ENCODE results near the gene ZNF674.
"Not testable (repeated sequence)": the region's sequence is repeated elsewhere in the genome, so short reads cannot be mapped to it uniquely, and the experiment has no call there.

Gene ZNF674

GRCh38 chrX:46477435-46477834 is 67.8 kb downstream of the ZNF674 start:
- no peak overlapping the region for H2AFZ ChIP-seq (ENCODE audit: low read depth)
- no peaks in the 10 kb centered on the region for H3K27me3 ChIP-seq (ENCODE audit: insufficient read depth, low read depth)
- H3K9ac ChIP-seq = no peak overlapping the region
- H3K27ac ChIP-seq = no peak overlapping the region
- no peaks in the 10 kb centered on the region for H3K79me2 ChIP-seq (ENCODE audit: insufficient read depth, low read depth)
- TF ChIP-seq, protein P1, sequence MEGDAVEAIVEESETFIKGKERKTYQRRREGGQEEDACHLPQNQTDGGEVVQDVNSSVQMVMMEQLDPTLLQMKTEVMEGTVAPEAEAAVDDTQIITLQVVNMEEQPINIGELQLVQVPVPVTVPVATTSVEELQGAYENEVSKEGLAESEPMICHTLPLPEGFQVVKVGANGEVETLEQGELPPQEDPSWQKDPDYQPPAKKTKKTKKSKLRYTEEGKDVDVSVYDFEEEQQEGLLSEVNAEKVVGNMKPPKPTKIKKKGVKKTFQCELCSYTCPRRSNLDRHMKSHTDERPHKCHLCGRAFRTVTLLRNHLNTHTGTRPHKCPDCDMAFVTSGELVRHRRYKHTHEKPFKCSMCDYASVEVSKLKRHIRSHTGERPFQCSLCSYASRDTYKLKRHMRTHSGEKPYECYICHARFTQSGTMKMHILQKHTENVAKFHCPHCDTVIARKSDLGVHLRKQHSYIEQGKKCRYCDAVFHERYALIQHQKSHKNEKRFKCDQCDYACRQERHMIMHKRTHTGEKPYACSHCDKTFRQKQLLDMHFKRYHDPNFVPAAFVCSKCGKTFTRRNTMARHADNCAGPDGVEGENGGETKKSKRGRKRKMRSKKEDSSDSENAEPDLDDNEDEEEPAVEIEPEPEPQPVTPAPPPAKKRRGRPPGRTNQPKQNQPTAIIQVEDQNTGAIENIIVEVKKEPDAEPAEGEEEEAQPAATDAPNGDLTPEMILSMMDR (conservative IDR thresholded peaks at IDR 0.05; ENCODE audit: low read depth, low read length) = no peak
- no peak overlapping the region for H3K4me3 ChIP-seq (IDR thresholded peaks at IDR 0.05; ENCODE audit: insufficient read depth, low read depth, low read length)
- no peaks in the 10 kb centered on the region for H3K4me1 ChIP-seq (ENCODE audit: low read depth, poor library complexity, severe bottlenecking)
- no peak overlapping the region for H3K4me2 ChIP-seq
- H3K36me3 ChIP-seq (ENCODE audit: insufficient read depth) = no peaks in the 10 kb centered on the region
- no peaks in the 10 kb centered on the region for H4K20me1 ChIP-seq (ENCODE audit: insufficient read depth)

DNA sequence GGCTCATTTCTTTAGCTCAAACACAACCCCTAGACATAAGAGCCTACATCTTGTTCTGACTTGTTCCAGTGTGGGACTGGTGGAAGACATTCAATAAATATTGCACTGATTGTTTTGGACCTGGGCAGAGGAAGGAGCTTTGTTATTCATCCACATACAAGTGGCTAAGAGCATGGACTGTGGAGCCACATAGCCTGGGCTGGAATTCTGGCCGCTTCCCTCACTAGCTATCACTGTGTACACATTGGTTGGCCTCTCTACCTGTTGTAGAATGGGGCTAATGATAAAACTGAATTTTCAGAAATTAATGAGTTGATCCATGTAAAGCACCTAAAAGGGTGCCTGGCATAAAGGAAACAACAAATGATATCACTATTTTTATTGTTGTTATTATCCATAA is 80.0 kb downstream of the ZNF674 start:
- H4K20me1 ChIP-seq (ENCODE audit: insufficient read depth) = no peaks in the 10 kb centered on the region
- peaks cover 24% of the 10 kb centered on the region for H3K4me1 ChIP-seq (ENCODE audit: low read depth, poor library complexity, severe bottlenecking)
- no peak overlapping the region for H3K4me3 ChIP-seq (IDR thresholded peaks at IDR 0.05; ENCODE audit: insufficient read depth, low read depth, low read length)
- TF ChIP-seq, protein P1 (conservative IDR thresholded peaks at IDR 0.05; ENCODE audit: low read depth, low read length) = no peak
- no peak overlapping the region for H3K9ac ChIP-seq
- H3K4me2 ChIP-seq = no peak overlapping the region
- no peaks in the 10 kb centered on the region for H3K79me2 ChIP-seq (ENCODE audit: insufficient read depth, low read depth)
- H2AFZ ChIP-seq (ENCODE audit: low read depth) = no peak overlapping the region
- no peak overlapping the region for H3K27ac ChIP-seq
- H3K36me3 ChIP-seq (ENCODE audit: insufficient read depth) = no peaks in the 10 kb centered on the region
- no peaks in the 10 kb centered on the region for H3K27me3 ChIP-seq (ENCODE audit: insufficient read depth, low read depth)

- no peak overlapping the region for H3K4me3 ChIP-seq (IDR thresholded peaks at IDR 0.05; ENCODE audit: insufficient read depth, low read depth, low read length)
- H3K9ac ChIP-seq = no peak overlapping the region
- no peaks in the 10 kb centered on the region for H4K20me1 ChIP-seq (ENCODE audit: insufficient read depth)
- TF ChIP-seq, protein P1 (conservative IDR thresholded peaks at IDR 0.05; ENCODE audit: low read depth, low read length) = no peak
- no peak overlapping the region for H3K27ac ChIP-seq
- peaks cover 26% of the 10 kb centered on the region for H3K4me1 ChIP-seq (ENCODE audit: low read depth, poor library complexity, severe bottlenecking)
- H3K79me2 ChIP-seq (ENCODE audit: insufficient read depth, low read depth) = no peaks in the 10 kb centered on the region
- H3K36me3 ChIP-seq (ENCODE audit: insufficient read depth) = no peaks in the 10 kb centered on the region
- no peaks in the 10 kb centered on the region for H3K27me3 ChIP-seq (ENCODE audit: insufficient read depth, low read depth)
- H3K4me2 ChIP-seq = no peak overlapping the region
- H2AFZ ChIP-seq (ENCODE audit: low read depth) = no peak overlapping the region
Observed at GRCh38 chrX:46463682-46464081, 81.5 kb downstream of the ZNF674 start.

- Histone ChIP-seq H3K27me3 (ENCODE audit: insufficient read depth, low read depth) (no peaks in the 10 kb centered on the region), H3K9ac (no peak overlapping the region), H4K20me1 (ENCODE audit: insufficient read depth) (no peaks in the 10 kb centered on the region), H3K4me2 (peak overlapping the region; percentile 60), H3K27ac (peak overlapping the region; percentile 62), H3K36me3 (ENCODE audit: insufficient read depth) (no peaks in the 10 kb centered on the region), H2AFZ (ENCODE audit: low read depth) (no peak overlapping the region), H3K4me3 (IDR thresholded peaks at IDR 0.05; ENCODE audit: insufficient read depth, low read depth, low read length) (no peak overlapping the region), H3K79me2 (ENCODE audit: insufficient read depth, low read depth) (no peaks in the 10 kb centered on the region), H3K4me1 (ENCODE audit: low read depth, poor library complexity, severe bottlenecking) (peaks cover 26% of the 10 kb centered on the region)
- TF ChIP-seq, protein P1 (conservative IDR thresholded peaks at IDR 0.05; ENCODE audit: low read depth, low read length) = no peak
Observed at GRCh38 chrX:46461660-46462191, 83.5 kb downstream of the ZNF674 start.

DNA sequence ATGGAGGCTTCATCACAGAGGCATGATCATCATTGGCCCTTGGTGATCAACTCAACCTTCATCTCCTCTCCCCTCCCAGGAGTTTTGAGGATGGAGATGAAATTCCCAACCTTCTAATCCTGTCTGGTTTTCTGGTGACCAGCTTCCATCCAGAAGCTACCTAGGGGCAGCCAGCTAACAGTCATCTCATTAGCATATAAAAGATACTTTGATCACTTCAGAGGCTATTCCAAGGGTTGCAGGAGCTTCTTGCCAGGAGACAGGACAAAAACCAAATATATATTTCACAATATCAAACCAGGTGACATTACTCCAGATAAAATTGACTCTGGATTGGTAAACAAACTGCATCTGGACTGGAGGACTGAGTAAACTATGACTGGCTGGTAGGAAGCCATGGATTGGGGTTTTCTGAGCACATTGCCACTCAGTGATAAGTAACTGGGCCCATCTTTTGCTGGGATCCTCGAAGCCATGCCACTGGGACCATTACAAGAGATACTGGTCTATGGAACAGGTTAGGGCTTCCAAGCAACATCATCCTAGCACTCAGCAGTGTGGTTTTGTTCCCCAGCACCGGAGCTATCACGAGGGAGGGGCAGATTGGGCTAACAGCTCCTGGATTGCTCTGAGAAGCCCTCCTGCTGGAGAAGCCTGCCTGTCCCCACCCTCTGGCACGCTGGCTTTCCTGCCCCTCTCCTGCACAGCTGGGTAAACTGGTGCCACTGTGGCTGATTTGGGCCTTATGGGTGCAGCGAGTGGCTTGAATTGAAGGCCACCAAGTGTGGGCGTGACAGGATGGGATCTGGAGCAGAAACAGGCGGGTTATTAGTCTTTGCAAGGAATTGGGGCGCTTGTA is 84.2 kb downstream of the ZNF674 start:
- not testable (repeated sequence) for H3K79me2 ChIP-seq (ENCODE audit: insufficient read depth, low read depth); H3K27me3 ChIP-seq (ENCODE audit: insufficient read depth, low read depth); H4K20me1 ChIP-seq (ENCODE audit: insufficient read depth); H3K4me3 ChIP-seq (IDR thresholded peaks at IDR 0.05; ENCODE audit: insufficient read depth, low read depth, low read length); H3K36me3 ChIP-seq (ENCODE audit: insufficient read depth); H2AFZ ChIP-seq (ENCODE audit: low read depth); H3K9ac ChIP-seq
- Histone ChIP-seq H3K27ac (peak overlapping the region; percentile 62), H3K4me2 (peak overlapping the region; percentile 60), H3K4me1 (ENCODE audit: low read depth, poor library complexity, severe bottlenecking) (peaks cover 26% of the 10 kb centered on the region)

Data from KMS-11 (cell line).